Epithelial cell of proximal tubule (primary cell): ENCODE data around the gene DHFR2. TPM values are rescaled to one million over a fixed set of nuclear protein-coding genes. Genes with fewer than 3 reads are reported as not detected.

ENCODE experiments used
- DNase-seq: peaks from one replicate; pipeline ENCODE4 v3.0.0-alpha.2; 2011; ENCODE audit warnings: low read depth
- H3K4me3 ChIP-seq: 2 replicates; pipeline ENCODE4 v1.5.1; 2011; ENCODE audit warnings: low read depth, mild to moderate bottlenecking, low read length
- total RNA-seq: library from RNA; depleted of rRNA; stranded (reverse); fragments of >200 nt; gene quantifications from 2 replicates; pipeline ENCODE4 v1.2.3, GENCODE V29; 2015
- TF ChIP-seq, protein P1 (sequence below): conservative IDR thresholded peaks from 2 replicates; pipeline ENCODE4 v1.5.1; 2012; ENCODE audit warnings: low read depth, mild to moderate bottlenecking, low read length

DHFR2 gene
- total RNA-seq, 1 donor from 2014 or later, result 0.92 TPM

DNA sequence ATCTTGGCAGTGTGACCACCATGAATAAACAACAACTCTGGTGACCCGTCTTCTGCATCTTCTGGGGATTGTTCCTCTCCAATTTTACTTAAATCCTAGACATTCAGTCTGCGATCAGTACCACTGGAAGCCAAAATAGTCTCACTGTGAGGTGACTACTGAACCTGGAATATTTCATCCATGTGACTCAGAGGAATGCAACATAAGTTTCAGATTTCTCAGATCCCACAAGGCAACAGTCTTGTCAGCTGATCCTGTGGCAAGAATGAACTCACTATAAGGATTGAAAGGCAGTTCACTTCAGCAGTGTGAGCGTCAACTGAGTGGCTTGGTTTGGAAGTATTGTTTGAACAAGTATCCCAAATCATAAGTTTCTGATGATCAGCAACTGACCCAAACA, 13.3 kb upstream of the DHFR2 start:
- TF ChIP-seq, protein P1, sequence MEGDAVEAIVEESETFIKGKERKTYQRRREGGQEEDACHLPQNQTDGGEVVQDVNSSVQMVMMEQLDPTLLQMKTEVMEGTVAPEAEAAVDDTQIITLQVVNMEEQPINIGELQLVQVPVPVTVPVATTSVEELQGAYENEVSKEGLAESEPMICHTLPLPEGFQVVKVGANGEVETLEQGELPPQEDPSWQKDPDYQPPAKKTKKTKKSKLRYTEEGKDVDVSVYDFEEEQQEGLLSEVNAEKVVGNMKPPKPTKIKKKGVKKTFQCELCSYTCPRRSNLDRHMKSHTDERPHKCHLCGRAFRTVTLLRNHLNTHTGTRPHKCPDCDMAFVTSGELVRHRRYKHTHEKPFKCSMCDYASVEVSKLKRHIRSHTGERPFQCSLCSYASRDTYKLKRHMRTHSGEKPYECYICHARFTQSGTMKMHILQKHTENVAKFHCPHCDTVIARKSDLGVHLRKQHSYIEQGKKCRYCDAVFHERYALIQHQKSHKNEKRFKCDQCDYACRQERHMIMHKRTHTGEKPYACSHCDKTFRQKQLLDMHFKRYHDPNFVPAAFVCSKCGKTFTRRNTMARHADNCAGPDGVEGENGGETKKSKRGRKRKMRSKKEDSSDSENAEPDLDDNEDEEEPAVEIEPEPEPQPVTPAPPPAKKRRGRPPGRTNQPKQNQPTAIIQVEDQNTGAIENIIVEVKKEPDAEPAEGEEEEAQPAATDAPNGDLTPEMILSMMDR, result no peak
- no peak for DNase-seq
- no peak overlapping the region for H3K4me3 ChIP-seq

DNA sequence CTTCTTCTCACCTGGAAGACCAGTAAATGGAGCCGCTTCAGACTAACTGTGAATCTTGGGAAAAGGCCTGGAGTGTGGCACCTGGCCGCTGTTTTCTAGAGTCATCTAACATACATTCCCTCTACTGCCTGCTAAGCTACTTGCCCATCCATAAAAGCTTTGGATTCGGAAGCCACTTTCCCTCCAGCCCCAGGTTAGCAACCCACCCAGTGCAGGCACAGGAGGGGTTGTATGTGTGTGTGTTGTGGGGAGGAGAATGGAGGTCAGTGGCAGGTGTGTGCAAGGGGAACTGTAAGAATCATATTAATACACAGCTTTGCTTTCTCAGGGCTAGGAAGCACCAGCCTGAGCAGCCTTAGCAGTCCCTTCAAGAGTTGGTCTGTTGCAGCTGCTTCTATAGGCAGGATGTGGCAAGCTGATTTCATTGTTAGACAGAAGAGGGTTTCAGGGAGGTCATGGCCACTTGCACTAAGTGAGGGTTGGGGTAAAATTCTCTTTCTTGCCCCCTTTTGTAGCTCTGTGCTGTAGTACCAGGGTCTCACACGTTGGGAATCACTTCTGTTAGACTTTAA, 9.1 kb upstream of the DHFR2 start:
- H3K4me3 ChIP-seq, result no peak overlapping the region
- TF ChIP-seq, protein P1, result no peak
- DNase-seq, result no peak

DNA sequence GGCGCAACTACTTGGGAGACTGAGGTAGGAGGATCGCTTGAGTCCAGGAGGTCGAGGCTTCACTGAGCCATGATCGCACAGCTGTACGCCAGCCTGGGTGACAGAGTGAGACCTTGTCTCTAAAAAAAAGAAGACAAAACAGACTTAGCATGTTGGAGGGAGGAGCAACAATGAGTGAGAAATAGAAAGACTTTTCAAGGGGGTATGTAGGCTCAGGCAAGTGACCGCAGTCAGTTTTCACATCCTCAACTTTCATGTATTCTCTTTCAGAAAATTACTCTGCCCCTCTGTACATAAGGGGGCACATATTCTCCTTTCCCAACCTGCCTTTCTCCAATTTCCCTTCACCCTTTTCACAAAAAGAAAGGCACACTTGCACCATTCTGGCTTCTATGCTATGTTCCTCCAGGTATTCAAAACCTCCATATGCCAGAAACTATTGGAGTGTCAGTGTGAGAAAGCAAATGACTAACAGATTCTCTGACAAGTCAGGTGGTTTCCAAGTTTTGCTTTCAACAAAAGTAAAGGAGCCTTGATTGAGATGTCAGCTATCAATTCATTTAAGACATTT, 7.7 kb upstream of the DHFR2 start:
- no peak overlapping the region for H3K4me3 ChIP-seq
- TF ChIP-seq, protein P1, result no peak
- no peak for DNase-seq

DNA sequence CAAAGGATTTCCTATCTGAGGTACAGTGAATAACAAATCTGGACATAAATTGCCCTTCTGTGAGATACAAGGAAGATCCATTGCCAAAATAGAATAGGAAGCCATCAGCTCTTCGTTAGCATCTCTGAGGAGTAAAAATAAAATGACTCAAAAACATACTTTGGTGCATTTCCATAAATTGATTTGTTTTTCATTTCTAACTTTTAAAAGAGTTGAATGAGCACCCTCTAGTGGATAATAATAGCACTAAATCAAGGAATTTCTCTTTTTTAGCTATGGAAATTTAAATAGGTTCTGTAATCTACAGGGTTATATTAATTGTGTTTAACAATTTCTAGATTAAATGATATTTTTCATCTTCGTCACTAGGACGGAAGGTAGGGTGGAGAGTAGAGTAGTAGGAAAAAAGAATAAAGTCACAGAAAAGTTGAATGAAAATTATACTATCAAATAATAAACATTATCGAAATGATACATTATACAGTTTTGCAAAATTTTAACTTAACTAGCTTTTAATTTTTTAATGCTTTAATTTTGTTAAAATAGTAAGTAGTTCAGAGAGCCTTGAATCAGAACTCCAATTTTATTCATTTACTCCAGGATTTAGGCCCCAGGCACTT, 6.6 kb upstream of the DHFR2 start:
- DNase-seq, result no peak
- TF ChIP-seq, protein P1, result peak; percentile 47
- no peak overlapping the region for H3K4me3 ChIP-seq

DNA sequence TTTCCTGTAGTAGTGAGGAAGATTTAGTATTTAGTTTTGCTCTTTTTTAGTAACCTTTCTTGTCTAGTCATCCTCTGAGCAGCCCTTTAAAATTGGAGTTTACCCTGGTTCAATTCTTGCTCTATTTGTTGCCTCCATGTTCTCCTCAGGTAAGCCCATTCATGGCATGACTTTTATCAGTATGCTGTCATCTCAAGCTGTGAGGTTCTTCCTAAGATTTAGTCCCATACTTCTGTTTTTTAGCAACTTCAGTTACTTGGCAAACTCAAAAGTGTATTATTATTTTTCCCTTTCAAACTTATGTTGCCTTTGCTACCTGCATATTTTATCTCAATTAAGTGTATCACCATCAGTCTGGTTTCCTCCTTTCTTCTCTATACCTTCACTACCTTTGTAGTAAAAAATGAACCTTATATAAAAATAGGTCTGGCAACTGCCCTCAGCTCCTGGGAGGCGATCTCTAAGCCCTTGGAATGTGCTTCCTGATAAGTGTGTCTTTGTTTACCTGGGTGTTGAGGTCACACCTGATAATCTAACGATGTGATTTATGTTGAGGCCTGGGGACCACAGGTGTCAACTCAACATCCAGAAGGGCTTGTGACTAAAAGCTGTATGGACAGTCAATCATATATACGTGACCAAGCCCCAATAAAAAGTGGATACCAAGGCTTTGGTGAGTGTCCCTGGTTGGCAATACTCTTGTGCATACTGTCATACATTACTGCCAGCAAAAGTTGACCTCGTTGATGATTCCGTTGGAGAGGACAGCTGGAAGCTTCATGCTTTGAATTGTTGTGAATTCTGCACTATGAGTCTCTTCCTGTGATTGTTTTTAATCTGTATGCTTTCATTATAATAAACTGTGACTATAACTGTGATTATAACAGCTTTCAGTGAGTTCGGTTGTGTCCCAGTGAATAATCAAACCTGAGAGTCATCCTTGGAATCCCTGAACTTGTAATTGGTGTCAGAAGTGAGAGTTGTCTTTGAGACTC, 4.1 kb upstream of the DHFR2 start:
- H3K4me3 ChIP-seq, result no peak overlapping the region
- TF ChIP-seq, protein P1, result no peak
- DNase-seq, result no peak

DNA sequence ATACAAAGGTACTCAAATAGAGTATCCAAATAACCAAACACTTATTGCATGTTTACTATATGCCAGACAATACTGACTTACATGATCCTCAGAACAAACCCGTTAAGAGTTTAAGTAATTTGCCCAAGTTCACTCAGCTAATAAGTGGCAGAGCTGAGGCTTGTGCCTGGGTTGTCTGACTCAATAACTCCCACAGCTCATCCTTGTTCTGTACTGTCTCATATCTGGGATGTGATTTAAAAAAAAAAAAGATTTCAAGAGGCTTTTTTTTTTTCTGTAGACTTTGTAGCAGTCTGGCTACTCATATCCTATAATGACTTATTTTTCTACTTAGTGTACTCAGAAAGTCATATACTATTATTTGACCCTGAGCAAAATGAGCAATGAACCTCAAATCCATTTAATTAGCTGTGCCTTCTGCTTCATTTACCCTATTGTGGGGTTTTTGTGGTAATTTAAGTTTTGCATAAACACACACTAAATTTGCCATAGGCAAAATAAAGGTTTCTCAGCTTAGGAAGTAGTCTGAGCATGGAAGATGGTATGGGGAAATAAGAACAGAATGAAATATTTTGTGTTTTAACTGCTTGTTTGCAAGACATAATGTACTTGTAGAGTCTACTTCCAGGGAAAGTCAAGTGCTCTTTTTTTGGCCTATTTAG, 3.2 kb upstream of the DHFR2 start:
- no peak for DNase-seq
- no peak overlapping the region for H3K4me3 ChIP-seq
- TF ChIP-seq, protein P1, result no peak
